H1 (cell line): ENCODE results near the gene LMO2. TPM values are rescaled to one million over a fixed set of nuclear protein-coding genes. Genes with fewer than 3 reads are reported as not detected.

Source experiments
- CTCF ChIA-PET: fragments of 300-600 bp; sonication (Branson Sonifier 250); formaldehyde crosslinking; loops from one replicate; lab custom pipeline; 2021; ENCODE audit not compliant: partially characterized antibody; lab: Charles Lee
- POLR2A ChIA-PET: fragments of 300-600 bp; sonication (Branson Sonifier 250); formaldehyde crosslinking; loops from one replicate; lab custom pipeline; 2021; ENCODE audit warnings: inconsistent platforms; ENCODE audit not compliant: partially characterized antibody; lab: Charles Lee
- DNase-seq, 2 experiments: peaks; one replicate each; pipeline versions ENCODE4 v3.0.0 to v3.0.0-alpha.2; 2010 to 2022; ENCODE audit warnings: low spot score in 2 of 2, low read depth in 1 of 2, mixed read lengths in 1 of 2
- FAIRE-seq: peaks from 2 replicates; lab custom pipeline; 2011; peaks lifted over from hg19 to GRCh38; lab: Jason Lieb, UNC
- H2AFZ ChIP-seq: 2 replicates; pipeline ENCODE4 v1.8.1; 2012; ENCODE audit warnings: low read length, inconsistent platforms
- H2AK5ac ChIP-seq: 2 replicates; pipeline ENCODE4 v1.6.1; 2013; ENCODE audit warnings: low read depth, low read length
- H2BK120ac ChIP-seq: replicated peaks from 2 replicates; pipeline ENCODE3; 2013; ENCODE audit warnings: low read depth, low read length, inconsistent platforms
- H2BK12ac ChIP-seq: 2 replicates; pipeline ENCODE4 v1.6.1; 2013; ENCODE audit warnings: low read depth, low read length
- H2BK15ac ChIP-seq: 2 replicates; pipeline ENCODE4 v1.6.1; 2013; ENCODE audit warnings: low read length
- H2BK20ac ChIP-seq: 2 replicates; pipeline ENCODE4 v1.6.1; 2013; ENCODE audit warnings: low read length
- H2BK5ac ChIP-seq: 2 replicates; pipeline ENCODE4 v1.6.1; 2013; ENCODE audit warnings: low read depth, low read length
- H3K14ac ChIP-seq: 2 replicates; pipeline ENCODE4 v1.6.1; 2013; ENCODE audit warnings: inconsistent platforms; ENCODE audit not compliant: insufficient read length
- H3K18ac ChIP-seq: 2 replicates; pipeline ENCODE4 v1.6.1; 2013; ENCODE audit warnings: low read length; ENCODE audit errors: extremely low read depth
- H3K23ac ChIP-seq: 2 replicates; pipeline ENCODE4 v1.6.1; 2013; ENCODE audit warnings: inconsistent platforms; ENCODE audit not compliant: insufficient read length
- H3K23me2 ChIP-seq: 2 replicates; pipeline ENCODE4 v1.6.1; 2013; ENCODE audit warnings: low read depth, low read length
- H3K27ac ChIP-seq: 2 replicates; pipeline ENCODE4 v1.6.1; 2011; ENCODE audit warnings: low read depth, low read length, inconsistent platforms
- H3K27me3 ChIP-seq, 4 experiments: replicated peaks in 1 of 4; 1 replicate in 1 of 4; 2 replicates in 3 of 4; pipeline versions ENCODE4 v1.6.1 to v1.8.1; 2011 to 2013; ENCODE audit warnings: low read length in 3 of 4, mild to moderate bottlenecking in 3 of 4, inconsistent platforms in 2 of 4, mixed read lengths in 2 of 4, moderate library complexity in 1 of 4; ENCODE audit not compliant: control insufficient read depth in 3 of 4, insufficient read depth in 3 of 4; ENCODE audit errors: extremely low read depth in 1 of 4
- H3K36me3 ChIP-seq, 4 experiments: 2 replicates each; pipeline versions ENCODE4 v1.6.1 to v1.8.1; 2011 to 2013; ENCODE audit warnings: mild to moderate bottlenecking in 4 of 4, low read length in 3 of 4, moderate library complexity in 2 of 4, control low read depth in 1 of 4, inconsistent platforms in 1 of 4; ENCODE audit not compliant: insufficient read depth in 4 of 4, control insufficient read depth in 2 of 4
- H3K4ac ChIP-seq: replicated peaks from 2 replicates; pipeline ENCODE3; 2013; ENCODE audit warnings: low read length, low read depth, mixed read lengths, inconsistent platforms; ENCODE audit not compliant: insufficient read length
- H3K4me1 ChIP-seq, 4 experiments: replicated peaks in 1 of 4; 1 replicate in 1 of 4; 2 replicates in 3 of 4; pipeline versions ENCODE4 v1.6.1 to v1.8.1; 2011 to 2013; ENCODE audit warnings: low read length in 3 of 4, inconsistent platforms in 2 of 4, mixed read lengths in 1 of 4; ENCODE audit not compliant: insufficient read depth in 4 of 4, control insufficient read depth in 3 of 4
- H3K4me2 ChIP-seq, 2 experiments: 2 replicates each; pipeline versions ENCODE4 v1.6.1 to v1.8.1; 2011 to 2013; ENCODE audit warnings: low read depth in 2 of 2, low read length in 2 of 2, control low read depth in 1 of 2, inconsistent platforms in 1 of 2, mild to moderate bottlenecking in 1 of 2; ENCODE audit not compliant: insufficient read depth in 1 of 2
- H3K4me3 ChIP-seq, 4 experiments: fragments of 200-600, 300-600 bp in 1 of 4; sonication (generic), shearing (Covaris generic), sonication (Bioruptor Twin) in 1 of 4; 2 replicates each; pipeline versions ENCODE4 v1.5.1 to v1.8.1; 2011 to 2016; ENCODE audit warnings: low read length in 4 of 4, low read depth in 3 of 4, control low read depth in 2 of 4, inconsistent platforms in 2 of 4, mild to moderate bottlenecking in 2 of 4, mixed read lengths in 1 of 4, moderate library complexity in 1 of 4; ENCODE audit not compliant: insufficient read depth in 2 of 4; ENCODE audit errors: extremely low read depth in 1 of 4
- H3K56ac ChIP-seq: replicated peaks from 2 replicates; pipeline ENCODE3; 2013; ENCODE audit warnings: low read depth, mild to moderate bottlenecking, mixed read lengths, low read length, inconsistent platforms; ENCODE audit not compliant: insufficient read length
- H3K79me1 ChIP-seq: 2 replicates; pipeline ENCODE4 v1.6.1; 2013; ENCODE audit warnings: low read depth, low read length, control low read depth
- H3K79me2 ChIP-seq, 2 experiments: 2 replicates each; pipeline versions ENCODE4 v1.6.1 to v1.8.1; 2012 to 2013; ENCODE audit warnings: low read length in 2 of 2, mild to moderate bottlenecking in 2 of 2, inconsistent platforms in 1 of 2; ENCODE audit not compliant: insufficient read depth in 2 of 2, control insufficient read depth in 1 of 2
- H3K9ac ChIP-seq, 4 experiments: replicated peaks in 1 of 4; 1 replicate in 1 of 4; 2 replicates in 3 of 4; pipeline versions ENCODE4 v1.6.1 to v1.8.1; 2011 to 2013; ENCODE audit warnings: low read depth in 3 of 4, low read length in 3 of 4, control low read depth in 2 of 4, mild to moderate bottlenecking in 2 of 4, moderate library complexity in 2 of 4, inconsistent platforms in 1 of 4; ENCODE audit errors: extremely low read depth in 1 of 4
- H3K9me3 ChIP-seq, 2 experiments: 2 replicates each; pipeline versions ENCODE4 v1.6.1 to v1.8.1; 2012 to 2013; ENCODE audit warnings: mild to moderate bottlenecking in 2 of 2, moderate library complexity in 2 of 2, control low read depth in 1 of 2, inconsistent platforms in 1 of 2, low read depth in 1 of 2, low read length in 1 of 2, mixed read lengths in 1 of 2; ENCODE audit not compliant: insufficient read depth in 2 of 2
- H4K20me1 ChIP-seq, 2 experiments: replicated peaks in 1 of 2; 2 replicates each; pipeline versions ENCODE3 to v1.8.1; 2011 to 2013; ENCODE audit warnings: inconsistent platforms in 2 of 2, low read length in 2 of 2, mild to moderate bottlenecking in 1 of 2; ENCODE audit not compliant: insufficient read depth in 2 of 2, control insufficient read depth in 1 of 2
- H4K5ac ChIP-seq: 2 replicates; pipeline ENCODE4 v1.6.1; 2013; ENCODE audit warnings: low read length, low read depth, mixed read lengths, inconsistent platforms; ENCODE audit not compliant: insufficient read length
- H4K8ac ChIP-seq: 2 replicates; pipeline ENCODE4 v1.8.0; 2013; ENCODE audit warnings: mild to moderate bottlenecking, moderate library complexity, low read length, inconsistent platforms; ENCODE audit not compliant: insufficient read depth; ENCODE audit errors: extremely low read depth
- H4K91ac ChIP-seq: replicated peaks from 2 replicates; pipeline ENCODE3; 2013; ENCODE audit warnings: low read length, mixed read lengths, inconsistent platforms; ENCODE audit not compliant: insufficient read length
- CHD2 ChIP-seq: IDR thresholded peaks from 2 replicates; pipeline ENCODE4 v1.6.1; 2012; ENCODE audit warnings: low read length, improper control_type of control experiment
- CTBP2 ChIP-seq: IDR thresholded peaks from 2 replicates; pipeline ENCODE4 v1.7.0; 2011; ENCODE audit warnings: borderline replicate concordance, mild to moderate bottlenecking, moderate library complexity, mixed read lengths, low read length; ENCODE audit not compliant: insufficient read depth, insufficient read length
- FOSL1 ChIP-seq: IDR thresholded peaks from 2 replicates; pipeline ENCODE4 v1.6.1; 2011; ENCODE audit warnings: mild to moderate bottlenecking, low read depth, low read length, moderate library complexity; ENCODE audit not compliant: insufficient read depth
- JUND ChIP-seq: IDR thresholded peaks from 2 replicates; pipeline ENCODE4 v1.6.1; 2011; ENCODE audit warnings: mild to moderate bottlenecking, improper control_type of control experiment, low read length
- NANOG ChIP-seq: IDR thresholded peaks from 2 replicates; pipeline ENCODE4 v1.6.1; 2011; ENCODE audit warnings: low read length, low read depth, mild to moderate bottlenecking, inconsistent platforms; ENCODE audit not compliant: insufficient read depth, poor library complexity, severe bottlenecking
- POU5F1 ChIP-seq: IDR thresholded peaks from 2 replicates; pipeline ENCODE4 v1.6.1; 2011; ENCODE audit warnings: low read depth, mild to moderate bottlenecking, low read length, moderate library complexity
- SIN3A ChIP-seq, 2 experiments: IDR thresholded peaks in 1 of 2; conservative IDR thresholded peaks in 1 of 2; 2 replicates each; pipeline ENCODE4 v1.6.1; 2011 to 2012; ENCODE audit warnings: low read length in 2 of 2, improper control_type of control experiment in 1 of 2, low read depth in 1 of 2, mild to moderate bottlenecking in 1 of 2
- SP1 ChIP-seq: IDR thresholded peaks from 2 replicates; pipeline ENCODE4 v1.6.1; 2011; ENCODE audit warnings: low read depth, low read length
- TEAD4 ChIP-seq: IDR thresholded peaks from 2 replicates; pipeline ENCODE4 v1.6.1; 2012; ENCODE audit warnings: low read depth, low read length, inconsistent platforms, mixed read lengths
- YY1 ChIP-seq: IDR thresholded peaks from 2 replicates; pipeline ENCODE4 v1.6.1; 2011; ENCODE audit warnings: low read depth, mild to moderate bottlenecking, low read length
- WGBS, 2 experiments: shearing (Covaris generic) in 1 of 2; methylation state at CpG; one replicate each; pipeline versions ENCODE4 v1.1.6 to v1.1.7; 2013 to 2015; ENCODE audit warnings: low lambda C conversion rate in 2 of 2, mixed read lengths in 2 of 2, inconsistent platforms in 1 of 2, low coverage in 1 of 2, missing lambda C conversion rate in 1 of 2; ENCODE audit not compliant: insufficient replicate concordance in 2 of 2, insufficient coverage in 1 of 2, insufficient read length in 1 of 2; ENCODE audit errors: extremely low coverage in 1 of 2, missing lambda C conversion rate in 1 of 2; 5-methylcytosine and 5-hydroxymethylcytosine counted together
- polyA plus RNA-seq, 7 experiments: library from polyadenylated mRNA; depleted of rRNA in 3 of 7; stranded (reverse) in 5 of 7; unstranded in 2 of 7; fragments of >200 nt in 5 of 7; fragments of 200-250 nt in 2 of 7; gene quantifications; 1 replicate in 5 of 7; 2 replicates in 1 of 7; 4 replicates in 1 of 7; pipeline versions ENCODE4 v1.2.1 to v1.2.3, GENCODE V29; 2011 to 2013; ENCODE audit warnings: missing spikeins in 2 of 7, mixed read lengths in 2 of 7
- total RNA-seq: library from RNA; stranded (reverse); fragmentation: NEBNext Ultra II Directional; extraction: Animal tissue kit (Norgen Biotek cat#: 25700); gene quantifications from 2 replicates; pipeline ENCODE4 v1.2.1, GENCODE V29; 2021
- TF ChIP-seq, protein P1 (sequence below): IDR thresholded peaks from 2 replicates; pipeline ENCODE4 v1.6.1; 2012; ENCODE audit warnings: inconsistent platforms

Gene LMO2
- total and polyA plus RNA-seq, 2 of the 8 experiments (the other 6 are each of a cell fraction or from before 2014, with no cell fraction given), result 1.6 to 2.7 TPM

DNA sequence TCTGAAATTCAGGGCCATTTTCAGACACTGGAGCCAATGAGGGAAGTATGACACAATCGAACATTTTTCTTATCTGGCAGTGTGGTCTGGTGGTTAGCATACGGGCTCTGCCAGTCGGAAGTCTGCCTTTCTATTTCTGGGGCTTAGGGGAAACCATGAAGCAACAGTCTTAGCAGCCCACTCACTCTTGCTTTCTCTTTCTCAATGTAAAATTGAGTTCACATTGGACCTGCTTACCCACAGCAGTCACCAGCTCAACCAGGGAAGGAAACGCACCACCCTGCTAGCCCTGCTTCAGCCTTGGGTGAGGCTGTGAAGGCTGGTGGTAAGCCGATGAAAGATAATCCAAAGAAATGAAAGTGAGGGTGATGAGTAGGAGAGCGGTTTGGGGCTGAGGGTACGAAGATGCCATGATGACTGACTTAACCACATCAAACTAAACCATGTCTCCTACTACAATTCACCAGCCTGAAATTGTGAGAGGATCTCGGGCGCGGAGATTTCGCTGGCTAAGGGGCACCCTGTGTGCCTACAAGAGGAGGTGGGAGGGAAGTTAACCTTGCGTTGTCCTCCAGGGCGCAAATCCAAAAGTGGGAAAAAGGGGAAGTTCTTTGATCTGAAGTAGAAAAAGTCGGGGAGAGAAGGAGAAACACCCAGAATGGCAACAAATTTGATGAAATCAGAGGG lies 2.0 kb upstream of the LMO2 start:
- 94% methylated on average over 14 of the region's 14 CpGs; no CpG with 5 or more reads in 1 of the 2 experiments for WGBS, 2 experiments
- H2BK12ac ChIP-seq, result no peak overlapping the region
- TF ChIP-seq YY1 (no peak), POU5F1 (no peak), CTBP2 (no peak), FOSL1 (no peak), CHD2 (no peak), SIN3A (conservative IDR thresholded peaks at IDR 0.05 in 1 of 2, IDR thresholded peaks at IDR 0.05 in 1 of 2; ENCODE audit: low read depth in 1 of 2, low read length in 2 of 2) (no peak), TEAD4 (no peak), NANOG (no peak), SP1 (no peak), JUND (no peak)
- TF ChIP-seq, protein P1, sequence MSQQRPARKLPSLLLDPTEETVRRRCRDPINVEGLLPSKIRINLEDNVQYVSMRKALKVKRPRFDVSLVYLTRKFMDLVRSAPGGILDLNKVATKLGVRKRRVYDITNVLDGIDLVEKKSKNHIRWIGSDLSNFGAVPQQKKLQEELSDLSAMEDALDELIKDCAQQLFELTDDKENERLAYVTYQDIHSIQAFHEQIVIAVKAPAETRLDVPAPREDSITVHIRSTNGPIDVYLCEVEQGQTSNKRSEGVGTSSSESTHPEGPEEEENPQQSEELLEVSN, result no peak
- TF ChIP-seq, all 59 proteins: peak for 0
- Histone ChIP-seq H4K5ac (no peak overlapping the region), H3K4ac (no peak overlapping the region), H3K9ac (no peak overlapping the region), H2AK5ac (no peak overlapping the region), H3K79me2 (no peaks in the 10 kb centered on the region), H2BK120ac (no peak overlapping the region), H4K8ac (no peak overlapping the region), H3K27me3 (no peaks in the 10 kb centered on the region), H4K91ac (no peak overlapping the region), H3K18ac (no peak overlapping the region), H2BK5ac (no peak overlapping the region), H3K56ac (no peak overlapping the region), H3K4me2 (no peak overlapping the region), H2AFZ (no peak overlapping the region), H3K4me1 (peaks cover 0 to 7% (median 3%) of the 10 kb centered on the region in 4 experiments; a peak in 3 of 7 replicates), H3K14ac (no peak overlapping the region), H3K9me3 (no peaks in the 10 kb centered on the region), H3K36me3 (no peaks in the 10 kb centered on the region), H2BK15ac (no peak overlapping the region), H3K23ac (no peak overlapping the region), H4K20me1 (no peaks in the 10 kb centered on the region), H3K4me3 (no peak overlapping the region), H3K23me2 (no peaks in the 10 kb centered on the region), H3K27ac (no peak overlapping the region), H3K79me1 (no peaks in the 10 kb centered on the region), H2BK20ac (no peak overlapping the region)
- DNase-seq (no peak), FAIRE-seq (no peak)
- POLR2A ChIA-PET, result no interaction called here
- CTCF ChIA-PET, result interaction anchor here (1.1 to 1.6 kb wide), 2 partner anchors 36 to 73 kb away, joined by 3 to 6 read pairs; no protein-coding TSS in a partner anchor
